Upper lobe of left lung (tissue), 4 donors: ENCODE measurements around the gene MPHOSPH6.

Experiments used
- CTCF ChIP-seq, 6 experiments: fragments of 450-650 bp in 4 of 6; fragments of 200-600 bp in 2 of 6; sonication (generic) in 2 of 6; IDR thresholded peaks; one replicate each; pipeline ENCODE4 v1.5.1; 2016 to 2019; ENCODE audit warnings: antibody characterized with exemption in 6 of 6
- POLR2A ChIP-seq, 4 donors: fragments of 450-650 bp; IDR thresholded peaks; one replicate each; pipeline ENCODE4 v1.5.1; 2016 to 2017; ENCODE audit warnings: antibody characterized with exemption in 4 of 4, mild to moderate bottlenecking in 2 of 4

GRCh38 chr16:82201351-82201750, 31.3 kb upstream of the MPHOSPH6 start:
- TF ChIP-seq CTCF (IDR thresholded peaks at IDR 0.05) (no peak), POLR2A (IDR thresholded peaks at IDR 0.05) (no peak)
